Osteocyte (in vitro differentiated cells): ENCODE results near the gene UBA5. TPM values are rescaled to one million over a fixed set of nuclear protein-coding genes. Genes with fewer than 3 reads are reported as not detected.

ENCODE experiments used
- DNase-seq: peaks from one replicate; pipeline ENCODE4 v3.0.0; 2021; ENCODE audit warnings: mixed read lengths; ENCODE audit not compliant: unreplicated experiment; ENCODE audit errors: extremely low spot score
- H3K27ac Mint-ChIP-seq: one replicate; pipeline ENCODE4 v1.8.0; 2021; ENCODE audit warnings: mild to moderate bottlenecking, mixed read lengths; ENCODE audit not compliant: unreplicated experiment
- H3K27me3 Mint-ChIP-seq: one replicate; pipeline ENCODE4 v1.8.0; 2021; ENCODE audit warnings: mixed read lengths; ENCODE audit not compliant: unreplicated experiment
- H3K36me3 Mint-ChIP-seq: one replicate; pipeline ENCODE4 v1.8.0; 2021; ENCODE audit warnings: mixed read lengths; ENCODE audit not compliant: unreplicated experiment
- H3K4me1 Mint-ChIP-seq: one replicate; pipeline ENCODE4 v1.8.0; 2021; ENCODE audit warnings: mixed read lengths; ENCODE audit not compliant: unreplicated experiment
- H3K4me3 Mint-ChIP-seq: one replicate; pipeline ENCODE4 v1.8.0; 2021; ENCODE audit warnings: mild to moderate bottlenecking, moderate library complexity, mixed read lengths; ENCODE audit not compliant: unreplicated experiment
- H3K9me3 Mint-ChIP-seq: one replicate; pipeline ENCODE4 v1.8.0; 2021; ENCODE audit warnings: mixed read lengths; ENCODE audit not compliant: unreplicated experiment
- CTCF ChIP-seq: fragments of 200-600 bp; sonication (generic); IDR thresholded peaks from 2 replicates; pipeline ENCODE4 v1.5.0; 2021; ENCODE audit warnings: antibody characterized with exemption, mild to moderate bottlenecking, moderate library complexity
- total RNA-seq: library from RNA; stranded (reverse); gene quantifications from 2 replicates; pipeline ENCODE4 v1.2.1, GENCODE V29; 2021

UBA5 gene
- total RNA-seq, 1 donor from 2014 or later = 31.2 TPM

DNA sequence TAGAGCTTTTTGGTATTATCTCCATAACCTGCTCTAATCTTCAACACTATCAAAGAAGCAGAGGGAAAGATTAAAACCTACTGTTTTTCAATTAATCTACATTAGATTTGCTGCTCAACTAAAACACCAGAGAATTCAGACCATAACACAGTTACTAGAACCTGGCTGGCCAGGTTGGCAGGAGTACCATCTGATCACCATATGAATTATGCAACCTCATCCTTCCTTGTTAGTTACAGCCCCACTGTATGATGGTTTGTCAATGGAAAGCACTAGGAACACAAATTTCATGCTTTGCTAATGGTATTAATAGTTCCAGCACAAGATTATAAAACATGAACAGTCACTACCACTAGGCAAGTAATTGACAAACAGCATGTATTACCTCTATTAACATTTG, 56.2 kb downstream of the UBA5 start:
- Mint-ChIP-seq H3K4me3 (no peak overlapping the region), H3K4me1 (peaks cover 26% of the 10 kb centered on the region), H3K36me3 (peaks cover 33% of the 10 kb centered on the region), H3K27ac (no peak overlapping the region), H3K27me3 (no peaks in the 10 kb centered on the region), H3K9me3 (no peaks in the 10 kb centered on the region)
- TF ChIP-seq CTCF = no peak
- DNase-seq = no peak

DNA sequence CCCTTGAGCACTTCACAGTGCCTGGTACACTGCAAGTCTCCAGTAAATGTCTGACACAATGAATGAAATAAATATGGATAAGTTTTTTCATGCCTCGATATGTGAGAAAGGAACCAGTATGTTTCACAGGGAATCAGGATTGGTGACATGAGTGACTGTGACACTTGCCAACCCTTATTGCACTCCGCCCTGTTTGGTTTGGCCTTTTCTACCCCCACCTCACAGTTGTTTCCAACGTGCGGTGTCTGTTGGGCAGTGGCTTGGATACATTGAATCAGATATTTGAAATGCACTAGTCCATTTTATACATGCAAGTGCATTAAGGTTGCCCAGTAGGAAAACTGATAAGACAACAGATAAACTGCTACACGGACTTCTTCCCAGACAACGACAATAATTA, 60.1 kb downstream of the UBA5 start:
- Mint-ChIP-seq H3K27me3 (no peaks in the 10 kb centered on the region), H3K9me3 (no peaks in the 10 kb centered on the region), H3K27ac (no peak overlapping the region), H3K4me3 (peak overlapping the region; percentile 94), H3K36me3 (peaks cover 19% of the 10 kb centered on the region), H3K4me1 (peaks cover 42% of the 10 kb centered on the region)
- no peak for DNase-seq
- TF ChIP-seq CTCF = no peak

- H3K4me3 Mint-ChIP-seq = peak overlapping the region; percentile 94
- peaks cover 13% of the 10 kb centered on the region for H3K36me3 Mint-ChIP-seq
- no peaks in the 10 kb centered on the region for H3K27me3 Mint-ChIP-seq
- H3K4me1 Mint-ChIP-seq = peaks cover 45% of the 10 kb centered on the region
- H3K27ac Mint-ChIP-seq = peak overlapping the region; percentile 91
- H3K9me3 Mint-ChIP-seq = no peaks in the 10 kb centered on the region
- TF ChIP-seq CTCF = peak; percentile 35
- DNase-seq = peak; percentile 89
Observed at GRCh38 chr3:132721479-132722164, 61.5 kb downstream of the UBA5 start.

- peak; percentile 20 for TF ChIP-seq CTCF
- H3K4me1 Mint-ChIP-seq = peaks cover 44% of the 10 kb centered on the region
- peak; percentile 99 for DNase-seq
- H3K27me3 Mint-ChIP-seq = no peaks in the 10 kb centered on the region
- no peaks in the 10 kb centered on the region for H3K9me3 Mint-ChIP-seq
- H3K36me3 Mint-ChIP-seq = peaks cover 12% of the 10 kb centered on the region
- H3K27ac Mint-ChIP-seq = peak within 1 kb of the TSS; percentile 96
- H3K4me3 Mint-ChIP-seq = peak within 1 kb of the TSS; percentile 94
Observed at GRCh38 chr3:132722165-132723023, 62.3 kb downstream of the UBA5 start, which contains the start of gene NPHP3. Gene NPHP3, minus strand, starts transcription at chr3:132722409. Its CDS starts 54 bp downstream, at chr3:132722355.
